CD4-positive, alpha-beta memory T cell (primary cell): ENCODE measurements around the gene PBXIP1. TPM values are rescaled to one million over a fixed set of nuclear protein-coding genes. Genes with fewer than 3 reads are reported as not detected.
A peak's percentile ranks its signal among the peaks of the same experiment; 100 is the strongest.

Experiments used
- CTCF ChIA-PET: fragments of 350-600 bp; sonication (Branson Sonifier 250); formaldehyde crosslinking; loops from one replicate; lab custom pipeline; 2021; ENCODE audit warnings: inconsistent platforms; ENCODE audit not compliant: partially characterized antibody; lab: Charles Lee
- POLR2A ChIA-PET: fragments of 350-600 bp; sonication (Branson Sonifier 250); formaldehyde crosslinking; loops from one replicate; lab custom pipeline; 2021; ENCODE audit not compliant: partially characterized antibody; lab: Charles Lee
- DNase-seq, 5 donors: peaks; one replicate each; pipeline versions ENCODE4 v3.0.0 to v3.0.0-alpha.2; 2020 to 2022; ENCODE audit warnings: mixed read lengths in 1 of 5
- H3K27ac ChIP-seq: one replicate; pipeline ENCODE4 v1.7.0; 2013; ENCODE audit warnings: low read depth, low read length
- H3K27me3 ChIP-seq: 2 replicates; pipeline ENCODE4 v1.7.0; 2013; ENCODE audit warnings: mild to moderate bottlenecking, low read length, moderate library complexity; ENCODE audit not compliant: insufficient read depth
- H3K36me3 ChIP-seq: 2 replicates; pipeline ENCODE4 v1.7.0; 2013; ENCODE audit warnings: mild to moderate bottlenecking, low read length, moderate library complexity; ENCODE audit not compliant: insufficient read depth
- H3K4me1 ChIP-seq: 2 replicates; pipeline ENCODE4 v1.7.0; 2013; ENCODE audit warnings: mild to moderate bottlenecking, low read length, moderate library complexity; ENCODE audit not compliant: insufficient read depth
- H3K4me3 ChIP-seq, 2 donors: one replicate each; pipeline ENCODE4 v1.7.0; 2013; ENCODE audit warnings: low read length in 2 of 2, mild to moderate bottlenecking in 1 of 2
- H3K9me3 ChIP-seq, 2 donors: one replicate each; pipeline ENCODE4 v1.7.0; 2013; ENCODE audit warnings: low read length in 2 of 2, control low read depth in 1 of 2; ENCODE audit not compliant: control insufficient read depth in 1 of 2
- H3K27ac Mint-ChIP-seq, 7 donors: one replicate each; pipeline ENCODE4 v1.8.0; 2020 to 2021; ENCODE audit warnings: mixed read lengths in 7 of 7, mild to moderate bottlenecking in 6 of 7, inconsistent platforms in 3 of 7, moderate library complexity in 3 of 7
- H3K27me3 Mint-ChIP-seq, 2 donors: one replicate each; pipeline ENCODE4 v1.8.0; 2020 to 2021; ENCODE audit warnings: mixed read lengths in 2 of 2
- H3K36me3 Mint-ChIP-seq, 2 donors: one replicate each; pipeline ENCODE4 v1.8.0; 2020 to 2021; ENCODE audit warnings: mixed read lengths in 2 of 2, inconsistent platforms in 1 of 2, mild to moderate bottlenecking in 1 of 2
- H3K4me1 Mint-ChIP-seq, 4 donors: one replicate each; pipeline ENCODE4 v1.8.0; 2020 to 2021; ENCODE audit warnings: mixed read lengths in 4 of 4, mild to moderate bottlenecking in 1 of 4
- H3K4me3 Mint-ChIP-seq, 8 donors: one replicate each; pipeline ENCODE4 v1.8.0; 2020 to 2021; ENCODE audit warnings: mixed read lengths in 8 of 8, mild to moderate bottlenecking in 7 of 8, moderate library complexity in 6 of 8, inconsistent platforms in 3 of 8
- H3K9me3 Mint-ChIP-seq, 8 donors: one replicate each; pipeline ENCODE4 v1.8.0; 2020 to 2021; ENCODE audit warnings: mixed read lengths in 8 of 8, mild to moderate bottlenecking in 5 of 8, inconsistent platforms in 3 of 8, moderate library complexity in 1 of 8
- intact Hi-C: fragments of 100-400 bp; cut with micrococcal nuclease; formaldehyde crosslinking; loops from one replicate; pipeline ENCODE4 v1.15.1; 2023
- polyA plus RNA-seq, 2 donors: library from polyadenylated mRNA; unstranded; fragments of 300-500 nt; fragmentation: Illumina TruSeq; gene quantifications; one replicate each; pipeline ENCODE4 v1.2.3, GENCODE V29; 2021
- total RNA-seq, 2 experiments: library from RNA; stranded (reverse); gene quantifications; one replicate each; pipeline ENCODE4 v1.2.3, GENCODE V29; 2021

The PBXIP1 gene
- total and polyA plus RNA-seq, 4 experiments from 2014 or later: 263 to 438 (median 420) TPM

GRCh38 chr1:154955039-154955717 lies 721 bp downstream of the PBXIP1 start:
- Mint-ChIP-seq H3K4me3 (peak overlapping the region; percentile 94 to 100 (median 98)), H3K27me3 (no peaks in the 10 kb centered on the region), H3K4me1 (peaks cover 43 to 87% (median 76%) of the 10 kb centered on the region in 4 donors), H3K9me3 (peaks cover 0 to 3% (median 0%) of the 10 kb centered on the region in 8 donors), H3K27ac (peak overlapping the region; percentile 98 to 100 (median 100)), H3K36me3 (peaks cover 30 to 52% of the 10 kb centered on the region in 2 donors)
- H3K27me3 ChIP-seq: no peaks in the 10 kb centered on the region
- peak; percentile 96 to 100 (median 98) for DNase-seq
- peak overlapping the region; percentile 80 to 90 for H3K4me3 ChIP-seq
- POLR2A ChIA-PET: interaction anchor here (0.7 to 41.7 kb wide), 24 partner anchors 10 to 988 kb away, joined by 3 to 1543 read pairs (median 4); partner anchors contain the start of genes ADAM15, ADAR, CKS1B and CREB3L4
- H3K36me3 ChIP-seq: peaks cover 29% of the 10 kb centered on the region
- peaks cover 75% of the 10 kb centered on the region for H3K4me1 ChIP-seq
- intact Hi-C loops: loop anchor here (1.0 to 2.0 kb wide), 6 partner anchors 18 to 396 kb away; partner anchors contain the start of genes CKS1B, UBE2Q1 and ZBTB7B
- no peaks in the 10 kb centered on the region for H3K9me3 ChIP-seq
- CTCF ChIA-PET: interaction anchor here (0.9 to 6.8 kb wide), 20 partner anchors 9 to 395 kb away, joined by 3 to 70 read pairs (median 4); partner anchors contain the start of genes ADAM15, CKS1B, FLAD1 and KRTCAP2
- H3K27ac ChIP-seq: peak overlapping the region; percentile 100

- Mint-ChIP-seq H3K27ac (peak overlapping the region; percentile 98 to 100 (median 100)), H3K4me3 (peak overlapping the region; percentile 94 to 100 (median 98)), H3K36me3 (peaks cover 31 to 52% of the 10 kb centered on the region in 2 donors), H3K9me3 (peaks cover 0 to 3% (median 0%) of the 10 kb centered on the region in 8 donors), H3K4me1 (peaks cover 43 to 83% (median 74%) of the 10 kb centered on the region in 4 donors), H3K27me3 (no peaks in the 10 kb centered on the region)
- Histone ChIP-seq H3K27me3 (no peaks in the 10 kb centered on the region), H3K4me1 (peaks cover 70% of the 10 kb centered on the region), H3K36me3 (peaks cover 29% of the 10 kb centered on the region), H3K4me3 (peak overlapping the region; percentile 80 to 90), H3K27ac (peak overlapping the region; percentile 100), H3K9me3 (no peaks in the 10 kb centered on the region)
- intact Hi-C loops: loop anchor here (2.0 kb wide), 1 partner anchor 396 kb away; the partner anchor contains the start of gene UBE2Q1
- CTCF ChIA-PET: interaction anchor here (1.1 to 6.8 kb wide), 11 partner anchors 17 to 395 kb away, joined by 4 to 70 read pairs (median 9); partner anchors contain the start of genes ADAM15, CKS1B, KRTCAP2 and PMVK
- peak in 1 of 5 donors; percentile 41 for DNase-seq
- POLR2A ChIA-PET: interaction anchor here (0.7 to 41.7 kb wide), 16 partner anchors 11 to 987 kb away, joined by 3 to 1543 read pairs (median 5); partner anchors contain the start of genes ADAM15, ADAR, CKS1B and CREB3L4
Measured at GRCh38 chr1:154954541-154954940, 1.4 kb downstream of the PBXIP1 start.

DNA sequence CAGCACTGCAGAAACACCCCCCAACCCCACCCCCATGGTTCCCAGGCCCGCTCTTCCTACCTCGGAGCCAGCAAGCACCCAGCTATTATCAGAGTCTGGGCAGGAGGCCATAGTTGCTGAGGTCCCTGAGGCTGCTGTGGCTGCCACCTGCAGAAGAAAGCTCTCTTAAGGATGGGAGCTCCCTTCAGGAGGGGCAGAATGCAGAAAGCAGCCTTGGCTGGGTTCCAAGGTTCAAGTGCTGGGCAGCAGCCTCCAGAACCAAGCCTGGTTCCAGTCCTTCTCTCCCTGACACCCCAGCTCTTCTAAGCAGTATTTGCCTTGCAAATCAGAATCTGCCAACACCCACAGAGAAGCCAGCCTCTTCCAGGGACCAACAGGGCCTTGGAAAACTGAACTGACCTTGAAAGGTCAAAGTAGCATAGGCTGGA lies 2.3 kb downstream of the PBXIP1 start:
- Histone ChIP-seq H3K36me3 (peaks cover 26% of the 10 kb centered on the region), H3K27me3 (no peaks in the 10 kb centered on the region), H3K27ac (peak overlapping the region; percentile 100), H3K9me3 (no peaks in the 10 kb centered on the region), H3K4me1 (peaks cover 73% of the 10 kb centered on the region), H3K4me3 (peak overlapping the region; percentile 80 to 90)
- ChIA-PET CTCF (interaction anchor here (4.8 to 6.8 kb wide), 3 partner anchors 16 to 63 kb away, joined by 30 to 70 read pairs (median 65); partner anchors contain the start of gene PMVK), POLR2A (interaction anchor here (1.5 to 41.7 kb wide), 5 partner anchors 12 to 348 kb away, joined by 3 to 1543 read pairs (median 58); partner anchors contain the start of genes CKS1B, FLAD1, LENEP and SHC1)
- Mint-ChIP-seq H3K4me1 (peaks cover 48 to 91% (median 81%) of the 10 kb centered on the region in 4 donors), H3K9me3 (peaks cover 0 to 3% (median 0%) of the 10 kb centered on the region in 8 donors), H3K36me3 (peaks cover 39 to 60% of the 10 kb centered on the region in 2 donors), H3K4me3 (peak overlapping the region; percentile 94 to 100 (median 98)), H3K27ac (peak overlapping the region; percentile 98 to 100 (median 100)), H3K27me3 (no peaks in the 10 kb centered on the region)
- intact Hi-C loops: loop anchor here (2.0 kb wide), 1 partner anchor 395 kb away; the partner anchor contains the start of gene UBE2Q1
- DNase-seq: peak in 1 of 5 donors; percentile 40

DNA sequence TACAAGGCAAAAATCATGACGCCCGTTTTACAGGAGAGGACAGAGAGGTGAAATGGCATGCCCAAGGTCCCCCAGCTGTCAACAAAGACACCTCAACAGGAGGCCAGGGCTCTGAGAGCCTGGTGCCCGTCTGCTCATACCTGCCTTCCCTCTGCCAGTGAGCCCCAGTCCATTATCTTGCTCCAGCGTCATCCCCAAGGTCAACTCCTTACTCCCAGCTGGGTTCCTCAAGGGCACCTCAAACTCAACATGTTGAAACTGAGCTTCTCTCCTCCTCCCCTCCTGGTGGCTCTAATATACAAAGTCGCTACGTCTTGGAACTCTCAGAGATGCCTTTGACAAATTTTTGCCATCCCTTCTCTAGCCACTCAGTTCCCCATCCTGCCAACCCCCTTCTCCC lies 3.2 kb downstream of the PBXIP1 start:
- H3K36me3 ChIP-seq: peaks cover 27% of the 10 kb centered on the region
- H3K27ac ChIP-seq: peak overlapping the region; percentile 100
- H3K27ac Mint-ChIP-seq: peak overlapping the region; percentile 98 to 100 (median 100)
- H3K36me3 Mint-ChIP-seq: peaks cover 42 to 61% of the 10 kb centered on the region in 2 donors
- no peaks in the 10 kb centered on the region for H3K9me3 ChIP-seq
- intact Hi-C loops: no loop called here
- peak overlapping the region; percentile 94 to 100 (median 98) for H3K4me3 Mint-ChIP-seq
- H3K9me3 Mint-ChIP-seq: peaks cover 0 to 3% (median 0%) of the 10 kb centered on the region in 8 donors
- peaks cover 82% of the 10 kb centered on the region for H3K4me1 ChIP-seq
- H3K4me3 ChIP-seq: peak overlapping the region; percentile 15 to 80
- CTCF ChIA-PET: interaction anchor here (0.6 to 6.8 kb wide), 9 partner anchors 9 to 107 kb away, joined by 3 to 70 read pairs (median 4); partner anchors contain the start of genes ADAM15, PMVK and PYGO2
- DNase-seq: peak in 1 of 5 donors; percentile 16
- H3K27me3 ChIP-seq: no peaks in the 10 kb centered on the region
- no peaks in the 10 kb centered on the region for H3K27me3 Mint-ChIP-seq
- POLR2A ChIA-PET: interaction anchor here (1.0 to 41.7 kb wide), 9 partner anchors 9 to 347 kb away, joined by 3 to 1543 read pairs (median 7); partner anchors contain the start of genes ADAM15, CKS1B, FLAD1 and KRTCAP2
- H3K4me1 Mint-ChIP-seq: peaks cover 47 to 85% (median 77%) of the 10 kb centered on the region in 4 donors

GRCh38 chr1:154951901-154952657 lies 3.8 kb downstream of the PBXIP1 start:
- peak; percentile 72 to 89 (median 78) for DNase-seq
- Mint-ChIP-seq H3K4me3 (peak overlapping the region; percentile 94 to 100 (median 98)), H3K4me1 (peaks cover 47 to 80% (median 72%) of the 10 kb centered on the region in 4 donors), H3K36me3 (peaks cover 43 to 65% of the 10 kb centered on the region in 2 donors), H3K27me3 (no peaks in the 10 kb centered on the region), H3K27ac (peak overlapping the region; percentile 98 to 100 (median 100)), H3K9me3 (peaks cover 0 to 3% (median 0%) of the 10 kb centered on the region in 8 donors)
- Histone ChIP-seq H3K4me3 (peak overlapping the region; percentile 43 to 80), H3K36me3 (peaks cover 32% of the 10 kb centered on the region), H3K27me3 (no peaks in the 10 kb centered on the region), H3K9me3 (no peaks in the 10 kb centered on the region), H3K27ac (peak overlapping the region; percentile 100), H3K4me1 (peaks cover 79% of the 10 kb centered on the region)
- intact Hi-C loops: no loop called here
- POLR2A ChIA-PET: interaction anchor here (0.8 to 41.7 kb wide), 10 partner anchors 8 to 221 kb away, joined by 3 to 1543 read pairs (median 6); partner anchors contain the start of genes ADAM15, CKS1B, FLAD1 and KRTCAP2
- CTCF ChIA-PET: interaction anchor here (0.6 to 6.8 kb wide), 10 partner anchors 9 to 571 kb away, joined by 3 to 70 read pairs (median 4); partner anchors contain the start of genes ADAM15, PMVK and PYGO2

DNA sequence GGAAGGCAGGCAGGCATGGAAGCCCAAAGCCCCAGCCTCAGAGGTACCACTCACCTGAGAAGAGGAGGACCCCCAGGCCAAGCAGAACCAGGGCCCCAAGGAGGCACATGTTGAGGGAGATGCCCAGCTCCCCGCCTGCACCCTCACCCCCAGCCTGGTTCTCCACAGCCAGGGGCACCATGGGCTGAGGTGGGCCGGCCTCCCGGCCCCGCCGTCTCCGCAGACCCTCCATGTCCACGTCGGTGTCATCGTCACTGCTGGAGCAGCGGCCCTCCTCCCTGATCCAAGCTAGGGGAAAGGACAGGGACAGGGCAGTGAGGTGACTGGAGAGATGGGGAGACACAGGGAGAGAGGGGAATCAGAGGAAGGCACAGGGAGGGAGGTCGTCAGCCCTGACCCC lies 7.8 kb downstream of the PBXIP1 start:
- DNase-seq: peak in 1 of 5 donors; percentile 37
- CTCF ChIA-PET: interaction anchor here (4.4 kb wide), 1 partner anchor 12 kb away, joined by 14 read pairs; the partner anchor contains the start of gene PMVK
- Mint-ChIP-seq H3K27me3 (no peaks in the 10 kb centered on the region), H3K27ac (peak overlapping the region in 5 of 7 donors; percentile 70 to 98 (median 84)), H3K36me3 (peaks cover 37 to 75% of the 10 kb centered on the region in 2 donors), H3K4me1 (peaks cover 41 to 66% (median 57%) of the 10 kb centered on the region in 4 donors), H3K4me3 (no peak overlapping the region), H3K9me3 (peaks cover 0 to 2% (median 0%) of the 10 kb centered on the region in 8 donors)
- intact Hi-C loops: no loop called here
- Histone ChIP-seq H3K4me1 (peaks cover 72% of the 10 kb centered on the region), H3K36me3 (peaks cover 62% of the 10 kb centered on the region), H3K27ac (peak overlapping the region; percentile 29), H3K4me3 (no peak overlapping the region), H3K27me3 (no peaks in the 10 kb centered on the region), H3K9me3 (no peaks in the 10 kb centered on the region)
- POLR2A ChIA-PET: interaction anchor here (0.6 to 2.1 kb wide), 6 partner anchors 7 to 62 kb away, joined by 3 to 6 read pairs (median 3); partner anchors contain the start of genes FLAD1 and PYGO2
